Retina (tissue), 1 donor: ENCODE data around the gene ZNF136.
A peak's percentile ranks its signal among the peaks of the same experiment; 100 is the strongest.

Experiments used
- DNase-seq: peaks from one replicate; pipeline ENCODE4 v3.0.0-alpha.2; 2016

ZNF136 gene

GRCh38 chr19:12162882-12163806, at the start of gene ZNF136:
Gene ZNF136 (plus strand): TSS chr19:12163096. CDS start chr19:12163204, 108 bp downstream.
- peak; percentile 95 for DNase-seq

GRCh38 chr19:12113121-12113520, 49.8 kb upstream of the ZNF136 start:
- DNase-seq, result no peak

GRCh38 chr19:12117201-12117970, 45.5 kb upstream of the ZNF136 start:
- no peak for DNase-seq

GRCh38 chr19:12126707-12127106, 36.2 kb upstream of the ZNF136 start:
- DNase-seq, result no peak

- no peak for DNase-seq
Observed at GRCh38 chr19:12133069-12133468, 29.8 kb upstream of the ZNF136 start.

- no peak for DNase-seq
Observed at GRCh38 chr19:12137221-12137940, 25.5 kb upstream of the ZNF136 start.

GRCh38 chr19:12139269-12139668, 23.6 kb upstream of the ZNF136 start:
- peak; percentile 34 for DNase-seq

GRCh38 chr19:12139885-12140544, 22.9 kb upstream of the ZNF136 start, which contains the start of gene ZNF20:
Gene ZNF20 (minus strand): TSS chr19:12140350. CDS start chr19:12140182, 168 bp downstream.
- DNase-seq, result peak; percentile 96

- DNase-seq, result peak; percentile 88
Observed at GRCh38 chr19:12140545-12141404, 22.1 kb upstream of the ZNF136 start.

GRCh38 chr19:12141405-12141736, 21.5 kb upstream of the ZNF136 start:
- no peak for DNase-seq

GRCh38 chr19:12145348-12145747, 17.5 kb upstream of the ZNF136 start:
- DNase-seq, result no peak

GRCh38 chr19:12155324-12155860, 7.5 kb upstream of the ZNF136 start:
- DNase-seq, result no peak

GRCh38 chr19:12156223-12157058, 6.5 kb upstream of the ZNF136 start, which contains the start of gene ZNF625:
Gene ZNF625 (minus strand): TSS chr19:12156734. CDS start chr19:12156558, 176 bp downstream.
- peak; percentile 94 for DNase-seq

- no peak for DNase-seq
Observed at GRCh38 chr19:12159773-12160414, 3.0 kb upstream of the ZNF136 start.

GRCh38 chr19:12162513-12162881, 399 bp upstream of the ZNF136 start:
- no peak for DNase-seq

GRCh38 chr19:12163826-12164225, 930 bp downstream of the ZNF136 start:
- no peak for DNase-seq

- DNase-seq, result no peak
Observed at GRCh38 chr19:12166626-12167025, 3.7 kb downstream of the ZNF136 start.

- no peak for DNase-seq
Observed at GRCh38 chr19:12180377-12180776, 17.5 kb downstream of the ZNF136 start.

GRCh38 chr19:12187625-12188024, 24.7 kb downstream of the ZNF136 start:
- no peak for DNase-seq
